Stimulated activated CD8-positive, alpha-beta memory T cell treated with anti-CD3 and anti-CD28 coated beads, Interleukin-7, amount 100 ng/mL, for 48 hours (primary cell): ENCODE data around the gene TCF7L1.

ENCODE experiments used
- DNase-seq, 2 donors: peaks; one replicate each; pipeline ENCODE4 v3.0.0-alpha.2; 2020; ENCODE audit warnings: low read depth in 1 of 2; ENCODE audit errors: extremely low read depth in 1 of 2

Gene TCF7L1

GRCh38 chr2:85215448-85216401, 82.5 kb downstream of the TCF7L1 start:
- no peak for DNase-seq

- DNase-seq = no peak
Measured at GRCh38 chr2:85216927-85217326, 83.7 kb downstream of the TCF7L1 start.

GRCh38 chr2:85221067-85221691, 88.0 kb downstream of the TCF7L1 start:
- DNase-seq = no peak

- no peak for DNase-seq
Measured at GRCh38 chr2:85222792-85223191, 89.6 kb downstream of the TCF7L1 start.

- DNase-seq = no peak
Measured at GRCh38 chr2:85226783-85227182, 93.6 kb downstream of the TCF7L1 start.

GRCh38 chr2:85230679-85231467, 97.7 kb downstream of the TCF7L1 start:
- DNase-seq = no peak

GRCh38 chr2:85231468-85231805, 98.2 kb downstream of the TCF7L1 start:
- DNase-seq = no peak

GRCh38 chr2:85231952-85232351, 98.8 kb downstream of the TCF7L1 start:
- no peak for DNase-seq

GRCh38 chr2:85234868-85235267, 101.7 kb downstream of the TCF7L1 start:
- DNase-seq = no peak

- no peak for DNase-seq
Measured at GRCh38 chr2:85235281-85235680, 102.1 kb downstream of the TCF7L1 start.

- no peak for DNase-seq
Measured at GRCh38 chr2:85236084-85236483, 102.9 kb downstream of the TCF7L1 start.

- DNase-seq = no peak
Measured at GRCh38 chr2:85237849-85238565, 104.8 kb downstream of the TCF7L1 start.

- DNase-seq = no peak
Measured at GRCh38 chr2:85238607-85239006, 105.4 kb downstream of the TCF7L1 start.

- DNase-seq = no peak
Measured at GRCh38 chr2:85239102-85239501, 105.9 kb downstream of the TCF7L1 start.

- no peak for DNase-seq
Measured at GRCh38 chr2:85240055-85240454, 106.9 kb downstream of the TCF7L1 start.

GRCh38 chr2:85242321-85242720, 109.1 kb downstream of the TCF7L1 start:
- DNase-seq = no peak

- DNase-seq = peak in 1 of 2 donors; percentile 6
Measured at GRCh38 chr2:85243101-85244072, 110.2 kb downstream of the TCF7L1 start.

- DNase-seq = no peak
Measured at GRCh38 chr2:85244828-85245227, 111.6 kb downstream of the TCF7L1 start.

- DNase-seq = no peak
Measured at GRCh38 chr2:85245891-85246290, 112.7 kb downstream of the TCF7L1 start.

GRCh38 chr2:85246348-85246747, 113.2 kb downstream of the TCF7L1 start:
- no peak for DNase-seq
